Endothelial cell (in vitro differentiated cells): ENCODE measurements around the gene THOC6. TPM values are rescaled to one million over a fixed set of nuclear protein-coding genes. Genes with fewer than 3 reads are reported as not detected.

Experiments used
- DNase-seq: peaks from one replicate; pipeline ENCODE4 v3.0.0; 2021; ENCODE audit warnings: low spot score
- H3K27ac Mint-ChIP-seq: one replicate; pipeline ENCODE4 v1.8.0; 2021; ENCODE audit warnings: mixed read lengths, inconsistent platforms; ENCODE audit not compliant: unreplicated experiment
- H3K27me3 Mint-ChIP-seq: one replicate; pipeline ENCODE4 v1.8.0; 2021; ENCODE audit warnings: mild to moderate bottlenecking, moderate library complexity, mixed read lengths, inconsistent platforms; ENCODE audit not compliant: unreplicated experiment
- H3K36me3 Mint-ChIP-seq: one replicate; pipeline ENCODE4 v1.8.0; 2021; ENCODE audit warnings: mild to moderate bottlenecking, low read depth, mixed read lengths, inconsistent platforms; ENCODE audit not compliant: unreplicated experiment
- H3K4me1 Mint-ChIP-seq: one replicate; pipeline ENCODE4 v1.8.0; 2021; ENCODE audit warnings: mild to moderate bottlenecking, mixed read lengths, inconsistent platforms; ENCODE audit not compliant: unreplicated experiment
- H3K4me3 Mint-ChIP-seq: one replicate; pipeline ENCODE4 v1.8.0; 2021; ENCODE audit warnings: mild to moderate bottlenecking, mixed read lengths, inconsistent platforms; ENCODE audit not compliant: unreplicated experiment
- H3K9me3 Mint-ChIP-seq: one replicate; pipeline ENCODE4 v1.8.0; 2021; ENCODE audit warnings: mixed read lengths, inconsistent platforms; ENCODE audit not compliant: unreplicated experiment
- total RNA-seq: library from RNA; stranded (reverse); fragmentation: NEBNext Ultra II Directional; extraction: Animal tissue kit (Norgen Biotek cat#: 25700); gene quantifications from one replicate; pipeline ENCODE4 v1.2.1, GENCODE V29; 2021; ENCODE audit not compliant: unreplicated experiment
- TF ChIP-seq, protein P1 (sequence below): fragments of 200-600 bp; sonication (generic); IDR thresholded peaks from one replicate; pipeline ENCODE4 v1.5.0; 2021; ENCODE audit warnings: antibody characterized with exemption; ENCODE audit not compliant: unreplicated experiment

The THOC6 gene
- total RNA-seq, 1 donor from 2014 or later = 22.9 TPM

DNA sequence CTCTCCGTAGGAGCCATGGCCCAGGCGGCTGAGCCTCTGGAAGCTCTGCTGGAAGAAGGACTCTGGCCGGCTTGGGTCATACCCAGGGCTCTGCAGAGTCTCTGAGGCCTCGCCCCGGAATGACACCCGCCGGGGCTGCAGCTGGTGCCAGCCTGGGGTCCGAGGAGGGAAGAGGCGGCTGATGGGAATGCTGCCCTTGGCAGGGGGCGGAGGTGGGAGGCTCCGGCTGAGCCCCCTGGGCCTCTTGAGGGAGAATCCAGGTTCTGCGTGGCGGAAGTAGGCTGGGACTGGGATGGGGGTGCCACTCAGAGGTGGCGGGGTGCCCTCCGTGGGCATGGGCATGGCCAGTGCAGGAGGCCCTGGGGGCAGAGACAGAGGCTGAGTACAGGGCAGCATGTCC is 47.2 kb upstream of the THOC6 start:
- TF ChIP-seq, protein P1, sequence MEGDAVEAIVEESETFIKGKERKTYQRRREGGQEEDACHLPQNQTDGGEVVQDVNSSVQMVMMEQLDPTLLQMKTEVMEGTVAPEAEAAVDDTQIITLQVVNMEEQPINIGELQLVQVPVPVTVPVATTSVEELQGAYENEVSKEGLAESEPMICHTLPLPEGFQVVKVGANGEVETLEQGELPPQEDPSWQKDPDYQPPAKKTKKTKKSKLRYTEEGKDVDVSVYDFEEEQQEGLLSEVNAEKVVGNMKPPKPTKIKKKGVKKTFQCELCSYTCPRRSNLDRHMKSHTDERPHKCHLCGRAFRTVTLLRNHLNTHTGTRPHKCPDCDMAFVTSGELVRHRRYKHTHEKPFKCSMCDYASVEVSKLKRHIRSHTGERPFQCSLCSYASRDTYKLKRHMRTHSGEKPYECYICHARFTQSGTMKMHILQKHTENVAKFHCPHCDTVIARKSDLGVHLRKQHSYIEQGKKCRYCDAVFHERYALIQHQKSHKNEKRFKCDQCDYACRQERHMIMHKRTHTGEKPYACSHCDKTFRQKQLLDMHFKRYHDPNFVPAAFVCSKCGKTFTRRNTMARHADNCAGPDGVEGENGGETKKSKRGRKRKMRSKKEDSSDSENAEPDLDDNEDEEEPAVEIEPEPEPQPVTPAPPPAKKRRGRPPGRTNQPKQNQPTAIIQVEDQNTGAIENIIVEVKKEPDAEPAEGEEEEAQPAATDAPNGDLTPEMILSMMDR = no peak
- H3K27me3 Mint-ChIP-seq = peaks cover 2% of the 10 kb centered on the region

DNA sequence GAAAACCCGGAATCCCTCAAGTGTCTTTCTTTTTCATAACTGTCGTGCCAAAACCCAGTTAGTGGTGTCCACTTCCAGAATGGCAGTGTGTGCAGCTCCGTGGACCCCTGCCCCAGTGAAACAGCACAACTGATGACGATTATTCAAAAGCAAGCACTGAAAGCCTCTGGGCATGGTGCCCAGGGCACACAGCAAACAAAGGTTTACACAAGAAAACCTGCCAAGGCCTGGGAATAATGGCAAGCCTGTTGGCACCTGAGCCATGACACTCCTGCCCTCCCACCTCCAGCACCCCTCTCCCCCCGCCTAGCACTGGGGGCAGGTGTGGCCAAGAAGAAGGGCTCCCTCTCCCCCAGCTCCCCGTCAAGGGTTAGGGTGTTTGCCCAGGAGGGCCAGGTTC is 46.4 kb upstream of the THOC6 start:
- Mint-ChIP-seq H3K36me3 (no peaks in the 10 kb centered on the region), H3K4me1 (peaks cover 13% of the 10 kb centered on the region), H3K27ac (no peak overlapping the region), H3K9me3 (no peaks in the 10 kb centered on the region), H3K27me3 (peaks cover 7% of the 10 kb centered on the region), H3K4me3 (no peak overlapping the region)
- DNase-seq = no peak
- TF ChIP-seq, protein P1 = no peak

More for the DNA sequence above, 47.2 kb upstream of the THOC6 start:
- Mint-ChIP-seq H3K4me1 (peaks cover 8% of the 10 kb centered on the region), H3K36me3 (peaks cover 3% of the 10 kb centered on the region), H3K4me3 (no peak overlapping the region), H3K27ac (no peak overlapping the region), H3K9me3 (no peaks in the 10 kb centered on the region)
- DNase-seq = no peak

DNA sequence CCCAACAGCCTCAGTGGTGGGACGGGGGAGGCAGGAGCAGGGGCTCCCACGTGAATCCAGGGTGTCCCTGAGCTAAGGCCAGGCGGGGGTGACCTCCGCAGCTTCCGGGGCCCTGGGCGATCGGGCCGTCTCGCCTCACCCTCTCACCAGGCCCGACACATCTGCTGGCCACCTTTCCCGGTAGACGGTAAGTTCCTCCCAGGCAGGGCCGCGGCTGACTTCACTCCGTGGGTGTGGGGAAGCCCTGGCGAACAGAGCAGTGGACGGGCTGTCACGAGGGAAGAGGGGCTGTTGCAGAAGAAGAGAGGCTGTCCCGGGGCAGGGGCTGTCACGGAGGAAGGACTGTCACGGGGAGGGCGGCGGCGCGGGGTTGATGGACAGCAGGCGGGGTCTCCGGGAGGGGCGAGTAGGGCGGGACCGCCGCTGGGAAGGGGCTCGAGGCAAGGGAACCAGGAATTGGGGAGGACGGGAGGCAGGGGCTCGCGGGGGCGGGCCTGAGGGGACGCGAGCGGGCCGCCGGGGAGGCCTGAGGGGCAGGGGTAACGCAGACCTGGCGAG is 44.1 kb upstream of the THOC6 start:
- no peaks in the 10 kb centered on the region for H3K9me3 Mint-ChIP-seq
- peaks cover 7% of the 10 kb centered on the region for H3K27me3 Mint-ChIP-seq

DNA sequence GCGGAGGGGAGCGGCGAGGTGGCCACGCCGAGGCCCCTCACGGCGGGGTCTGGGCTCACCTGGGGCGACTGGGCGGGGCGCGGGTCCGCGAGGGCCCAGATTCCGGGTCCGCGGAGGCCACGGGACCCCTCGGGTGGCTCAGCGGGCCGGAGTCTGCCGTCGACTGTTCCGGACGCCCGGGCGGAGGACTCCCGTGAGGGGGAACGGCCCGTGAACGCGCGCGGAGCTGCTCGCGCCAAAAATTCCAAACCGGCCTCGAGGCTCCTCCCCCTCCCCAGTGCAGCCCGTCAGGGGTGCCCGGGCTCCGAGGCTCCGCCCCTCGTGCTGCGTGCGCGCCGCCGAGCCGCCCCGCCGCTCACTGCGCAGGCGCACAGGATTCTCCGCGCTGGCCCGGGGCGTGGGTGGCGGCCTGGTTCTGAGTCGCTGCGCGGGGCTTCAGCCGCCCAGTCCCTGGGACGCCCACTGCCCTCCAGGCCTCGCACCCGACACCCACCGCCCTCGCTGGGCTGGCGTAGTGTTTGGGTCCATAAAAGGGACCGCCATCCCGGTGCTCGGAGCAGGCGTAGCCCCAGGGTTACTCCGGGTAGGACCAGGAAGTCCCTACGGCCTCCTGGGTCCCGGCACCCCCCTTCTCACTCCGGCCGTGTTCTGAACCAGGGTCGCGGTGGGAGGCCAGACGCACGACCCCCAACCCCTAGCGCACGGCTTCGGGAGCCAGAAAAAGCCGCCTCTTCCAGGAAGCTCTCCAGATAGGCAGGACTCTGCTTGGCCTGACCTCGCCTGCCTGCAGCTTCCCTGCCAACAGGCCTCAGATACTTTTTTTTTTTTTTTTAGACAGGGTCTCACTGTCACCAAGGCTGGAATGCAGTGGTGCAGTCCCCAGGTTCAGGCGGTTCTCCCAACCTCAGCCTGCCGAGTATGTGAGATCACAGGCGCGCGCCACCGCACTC is 43.3 kb upstream of the THOC6 start, which contains the start of gene PKMYT1:
Gene PKMYT1 (minus strand): TSS at position 220 of the 950 bp plus-strand sequence. CDS start 789 bp downstream, outside the sequence.
- Mint-ChIP-seq H3K36me3 (no peaks in the 10 kb centered on the region), H3K9me3 (no peaks in the 10 kb centered on the region), H3K4me1 (peaks cover 13% of the 10 kb centered on the region), H3K27ac (peak within 1 kb of the TSS; percentile 24), H3K27me3 (peaks cover 7% of the 10 kb centered on the region), H3K4me3 (peak within 1 kb of the TSS; percentile 73)
- TF ChIP-seq, protein P1 = no peak
- DNase-seq = peak; percentile 95

More for the DNA sequence above, 44.1 kb upstream of the THOC6 start:
- no peak for DNase-seq
- peak overlapping the region; percentile 73 for H3K4me3 Mint-ChIP-seq
- no peak overlapping the region for H3K27ac Mint-ChIP-seq
- peaks cover 13% of the 10 kb centered on the region for H3K4me1 Mint-ChIP-seq
- TF ChIP-seq, protein P1 = no peak
- no peaks in the 10 kb centered on the region for H3K36me3 Mint-ChIP-seq
